ENCODE measurements around the gene C9orf153. TPM values are rescaled to one million over a fixed set of nuclear protein-coding genes. Genes with fewer than 3 reads are reported as not detected.
"Not testable (repeated sequence)": the region's sequence is repeated elsewhere in the genome, so short reads cannot be mapped to it uniquely, and the experiment has no call there.

Gene C9orf153
- total RNA-seq, 1 donor from 2014 or later, result 0.41 TPM

GRCh38 chr9:86207193-86207592 lies 52.3 kb downstream of the C9orf153 start:
- Mint-ChIP-seq H3K4me1 (ENCODE audit: low read depth) (peaks cover under 1% of the 10 kb centered on the region), H3K9me3 (no peaks in the 10 kb centered on the region), H3K36me3 (ENCODE audit: low read depth) (no peaks in the 10 kb centered on the region), H3K4me3 (ENCODE audit: low read depth) (no peak overlapping the region), H3K27me3 (ENCODE audit: low read depth) (peaks cover 1% of the 10 kb centered on the region), H3K27ac (no peak overlapping the region)
- intact Hi-C loops (cut with micrococcal nuclease), result no loop called here
- DNase-seq (ENCODE audit: low spot score), result no peak

DNA sequence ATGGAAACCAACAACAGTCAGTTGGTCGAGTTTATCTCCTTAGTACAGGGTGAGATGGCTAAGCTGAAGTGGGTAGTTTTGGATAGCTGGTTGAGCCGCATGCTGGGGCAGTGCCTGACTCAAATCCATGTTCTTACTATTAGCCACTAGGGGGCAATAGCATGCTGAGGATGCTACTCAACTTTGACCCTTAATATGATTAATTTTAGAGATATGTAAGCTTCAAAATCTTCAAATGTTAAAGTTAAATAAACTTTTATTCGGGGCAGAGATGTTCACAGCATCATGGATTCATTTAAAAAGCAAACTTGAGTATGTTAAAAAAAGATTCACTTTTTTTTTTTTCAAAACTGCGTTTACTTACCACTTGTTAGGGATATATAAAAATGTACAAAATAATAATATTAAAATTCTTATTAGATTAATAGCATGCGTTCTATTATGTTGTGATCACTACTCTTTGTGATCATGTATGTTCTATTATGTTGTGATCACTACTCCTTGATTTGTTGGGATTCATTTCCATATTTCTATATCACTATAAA lies 57.0 kb downstream of the C9orf153 start:
- Mint-ChIP-seq H3K4me3 (ENCODE audit: low read depth) (no peak overlapping the region), H3K27ac (no peak overlapping the region), H3K9me3 (no peaks in the 10 kb centered on the region), H3K36me3 (ENCODE audit: low read depth) (no peaks in the 10 kb centered on the region), H3K27me3 (ENCODE audit: low read depth) (peaks cover 3% of the 10 kb centered on the region), H3K4me1 (ENCODE audit: low read depth) (peaks cover 4% of the 10 kb centered on the region)
- intact Hi-C loops (cut with micrococcal nuclease), result loop anchor here (2.0 kb wide), 1 partner anchor 74 kb away; no protein-coding TSS in a partner anchor
- DNase-seq (ENCODE audit: low spot score), result no peak

- intact Hi-C loops (cut with micrococcal nuclease), result loop anchor here (2.0 kb wide), 1 partner anchor 75 kb away; no protein-coding TSS in a partner anchor
- no peaks in the 10 kb centered on the region for H3K36me3 Mint-ChIP-seq (ENCODE audit: low read depth)
- H3K4me3 Mint-ChIP-seq (ENCODE audit: low read depth), result no peak overlapping the region
- H3K9me3 Mint-ChIP-seq, result no peaks in the 10 kb centered on the region
- H3K4me1 Mint-ChIP-seq (ENCODE audit: low read depth), result peaks cover 4% of the 10 kb centered on the region
- no peak overlapping the region for H3K27ac Mint-ChIP-seq
- no peak for DNase-seq (ENCODE audit: low spot score)
- H3K27me3 Mint-ChIP-seq (ENCODE audit: low read depth), result peaks cover 3% of the 10 kb centered on the region
Measured at GRCh38 chr9:86201474-86202337, 57.8 kb downstream of the C9orf153 start.

DNA sequence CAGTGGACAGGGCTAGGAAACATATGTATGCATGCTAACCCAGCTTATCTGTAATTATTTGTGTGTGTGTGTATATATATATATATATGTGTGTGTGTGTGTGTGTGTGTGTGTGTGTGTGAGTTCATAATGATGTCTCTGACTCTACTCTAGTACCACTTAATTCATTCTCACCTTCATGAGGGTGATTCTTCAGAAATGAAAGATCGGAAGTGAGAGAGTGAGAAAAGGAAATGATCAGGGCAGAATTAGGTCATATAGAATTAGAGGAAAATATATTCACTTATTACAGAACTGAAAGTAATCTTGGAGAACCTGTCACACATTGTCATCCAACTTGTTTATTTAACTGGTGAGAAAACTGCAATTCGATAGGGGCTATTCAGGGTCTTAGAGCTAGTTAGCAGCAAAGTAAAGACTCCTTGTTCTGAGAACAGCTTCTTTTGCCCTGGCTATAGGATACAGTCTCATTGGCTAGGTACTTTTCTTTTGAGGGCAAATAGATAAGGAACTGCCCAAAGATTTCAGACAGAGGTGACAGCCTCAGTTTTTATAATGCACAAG lies 58.8 kb downstream of the C9orf153 start:
- no peaks in the 10 kb centered on the region for H3K9me3 Mint-ChIP-seq
- peaks cover 4% of the 10 kb centered on the region for H3K4me1 Mint-ChIP-seq (ENCODE audit: low read depth)
- no peak overlapping the region for H3K4me3 Mint-ChIP-seq (ENCODE audit: low read depth)
- no peak overlapping the region for H3K27ac Mint-ChIP-seq
- intact Hi-C loops (cut with micrococcal nuclease), result no loop called here
- peaks cover 3% of the 10 kb centered on the region for H3K27me3 Mint-ChIP-seq (ENCODE audit: low read depth)
- H3K36me3 Mint-ChIP-seq (ENCODE audit: low read depth), result no peaks in the 10 kb centered on the region
- DNase-seq (ENCODE audit: low spot score), result no peak

GRCh38 chr9:86193088-86193487 lies 66.4 kb downstream of the C9orf153 start:
- no peaks in the 10 kb centered on the region for H3K4me1 Mint-ChIP-seq (ENCODE audit: low read depth)
- intact Hi-C loops (cut with micrococcal nuclease), result no loop called here
- H3K9me3 Mint-ChIP-seq, result peaks cover 6% of the 10 kb centered on the region
- H3K27ac Mint-ChIP-seq, result no peak overlapping the region
- no peak for DNase-seq (ENCODE audit: low spot score)
- no peak overlapping the region for H3K4me3 Mint-ChIP-seq (ENCODE audit: low read depth)
- H3K27me3 Mint-ChIP-seq (ENCODE audit: low read depth), result no peaks in the 10 kb centered on the region
- no peaks in the 10 kb centered on the region for H3K36me3 Mint-ChIP-seq (ENCODE audit: low read depth)

DNA sequence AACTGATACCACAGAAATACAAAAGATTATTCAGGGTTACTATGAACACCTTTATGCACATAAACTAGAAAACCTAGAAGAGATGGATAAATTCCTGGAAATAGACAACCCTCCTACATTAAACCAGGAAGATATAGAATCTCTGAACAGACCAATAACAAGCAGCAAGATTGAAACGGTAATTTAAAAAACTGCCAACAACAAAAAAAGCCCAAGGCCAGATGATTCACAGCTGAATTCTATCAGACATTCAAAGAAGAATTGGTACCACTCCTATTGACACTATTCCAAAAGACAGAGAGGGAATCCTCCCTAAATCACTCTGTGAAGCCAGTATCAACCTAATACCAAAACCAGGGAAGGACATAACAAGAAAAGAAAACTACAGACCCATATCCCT lies 68.8 kb downstream of the C9orf153 start:
- H3K27ac Mint-ChIP-seq; H3K4me3 Mint-ChIP-seq (ENCODE audit: low read depth); intact Hi-C loops (cut with micrococcal nuclease); H3K27me3 Mint-ChIP-seq (ENCODE audit: low read depth); DNase-seq (ENCODE audit: low spot score); H3K36me3 Mint-ChIP-seq (ENCODE audit: low read depth); H3K4me1 Mint-ChIP-seq (ENCODE audit: low read depth); H3K9me3 Mint-ChIP-seq: not testable (repeated sequence)

DNA sequence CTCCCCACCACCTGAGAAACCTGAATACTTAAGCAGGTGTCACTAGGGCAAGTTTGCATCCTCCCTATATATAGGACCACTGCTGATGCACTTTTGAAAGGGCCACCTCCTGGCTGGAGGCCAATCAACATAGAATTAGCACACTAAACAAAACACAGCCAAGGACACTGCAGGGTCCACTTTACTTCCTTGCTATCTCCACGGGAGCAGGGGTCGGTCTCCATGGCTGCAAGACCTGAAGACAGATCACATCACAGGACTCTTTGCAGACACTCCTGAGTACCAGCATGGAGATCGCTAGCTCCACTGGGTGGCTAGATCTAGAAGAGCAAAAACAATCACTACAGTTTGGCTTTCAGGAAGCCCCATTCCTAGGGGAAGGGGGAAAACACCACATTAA lies 72.3 kb downstream of the C9orf153 start:
- no peaks in the 10 kb centered on the region for H3K36me3 Mint-ChIP-seq (ENCODE audit: low read depth)
- no peaks in the 10 kb centered on the region for H3K9me3 Mint-ChIP-seq
- intact Hi-C loops (cut with micrococcal nuclease), result no loop called here
- no peak for DNase-seq (ENCODE audit: low spot score)
- no peaks in the 10 kb centered on the region for H3K4me1 Mint-ChIP-seq (ENCODE audit: low read depth)
- no peak overlapping the region for H3K4me3 Mint-ChIP-seq (ENCODE audit: low read depth)
- peaks cover 1% of the 10 kb centered on the region for H3K27me3 Mint-ChIP-seq (ENCODE audit: low read depth)
- H3K27ac Mint-ChIP-seq, result no peak overlapping the region

GRCh38 chr9:86186696-86187095 lies 72.8 kb downstream of the C9orf153 start:
- DNase-seq (ENCODE audit: low spot score), result no peak

DNA sequence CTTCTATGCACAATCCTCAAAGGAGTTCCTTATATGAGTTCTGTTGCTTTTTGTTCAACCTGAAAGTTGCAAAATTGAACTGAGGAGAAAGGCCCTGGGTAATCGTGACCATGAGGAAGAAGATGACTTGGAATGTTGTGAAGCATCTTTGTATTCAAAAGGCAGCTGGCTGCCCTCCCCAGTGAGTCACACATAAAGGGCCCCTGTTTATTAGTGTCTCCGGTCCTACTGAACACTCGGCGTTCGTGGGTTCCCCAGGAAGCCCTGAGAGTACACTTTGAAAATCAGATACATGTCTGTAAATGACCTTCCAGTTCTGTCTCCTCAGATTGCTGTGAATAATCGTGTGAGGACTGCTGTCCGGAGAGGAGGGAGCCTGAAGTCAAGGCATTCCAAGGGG lies 73.6 kb downstream of the C9orf153 start:
- no peak overlapping the region for H3K4me3 Mint-ChIP-seq (ENCODE audit: low read depth)
- H3K36me3 Mint-ChIP-seq (ENCODE audit: low read depth), result no peaks in the 10 kb centered on the region
- no peaks in the 10 kb centered on the region for H3K4me1 Mint-ChIP-seq (ENCODE audit: low read depth)
- no peak for DNase-seq (ENCODE audit: low spot score)
- intact Hi-C loops (cut with micrococcal nuclease), result no loop called here
- peaks cover 1% of the 10 kb centered on the region for H3K27me3 Mint-ChIP-seq (ENCODE audit: low read depth)
- H3K9me3 Mint-ChIP-seq, result no peaks in the 10 kb centered on the region
- no peak overlapping the region for H3K27ac Mint-ChIP-seq

More at GRCh38 chr9:86186696-86187095, 72.8 kb downstream of the C9orf153 start:
- Mint-ChIP-seq H3K9me3 (no peaks in the 10 kb centered on the region), H3K4me3 (ENCODE audit: low read depth) (no peak overlapping the region), H3K27ac (no peak overlapping the region), H3K36me3 (ENCODE audit: low read depth) (no peaks in the 10 kb centered on the region), H3K4me1 (ENCODE audit: low read depth) (no peaks in the 10 kb centered on the region), H3K27me3 (ENCODE audit: low read depth) (peaks cover 1% of the 10 kb centered on the region)
- intact Hi-C loops (cut with micrococcal nuclease), result no loop called here

DNA sequence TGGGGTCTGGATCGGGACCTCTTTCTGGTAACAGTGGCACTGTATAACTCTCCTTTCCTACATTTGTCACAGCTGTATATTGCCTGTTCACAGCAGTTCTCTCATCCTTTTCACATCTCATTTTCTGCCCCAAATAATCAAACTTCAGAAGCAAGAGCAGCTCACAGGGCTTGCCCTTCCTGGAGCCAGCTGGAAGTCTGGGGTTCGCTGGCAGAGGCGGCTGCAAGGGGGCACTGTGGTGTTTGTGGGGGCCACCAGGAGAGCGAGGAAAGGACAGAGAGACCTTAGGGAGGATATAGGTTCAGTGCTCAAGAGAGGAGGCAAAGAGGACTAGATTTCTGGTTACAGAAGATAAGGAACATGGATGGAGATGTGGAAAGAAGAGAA lies 75.3 kb downstream of the C9orf153 start:
- H3K4me1 Mint-ChIP-seq (ENCODE audit: low read depth), result no peaks in the 10 kb centered on the region
- no peak overlapping the region for H3K4me3 Mint-ChIP-seq (ENCODE audit: low read depth)
- no peaks in the 10 kb centered on the region for H3K36me3 Mint-ChIP-seq (ENCODE audit: low read depth)
- intact Hi-C loops (cut with micrococcal nuclease), result no loop called here
- no peaks in the 10 kb centered on the region for H3K9me3 Mint-ChIP-seq
- no peak overlapping the region for H3K27ac Mint-ChIP-seq
- peaks cover 1% of the 10 kb centered on the region for H3K27me3 Mint-ChIP-seq (ENCODE audit: low read depth)
- DNase-seq (ENCODE audit: low spot score), result no peak

DNA sequence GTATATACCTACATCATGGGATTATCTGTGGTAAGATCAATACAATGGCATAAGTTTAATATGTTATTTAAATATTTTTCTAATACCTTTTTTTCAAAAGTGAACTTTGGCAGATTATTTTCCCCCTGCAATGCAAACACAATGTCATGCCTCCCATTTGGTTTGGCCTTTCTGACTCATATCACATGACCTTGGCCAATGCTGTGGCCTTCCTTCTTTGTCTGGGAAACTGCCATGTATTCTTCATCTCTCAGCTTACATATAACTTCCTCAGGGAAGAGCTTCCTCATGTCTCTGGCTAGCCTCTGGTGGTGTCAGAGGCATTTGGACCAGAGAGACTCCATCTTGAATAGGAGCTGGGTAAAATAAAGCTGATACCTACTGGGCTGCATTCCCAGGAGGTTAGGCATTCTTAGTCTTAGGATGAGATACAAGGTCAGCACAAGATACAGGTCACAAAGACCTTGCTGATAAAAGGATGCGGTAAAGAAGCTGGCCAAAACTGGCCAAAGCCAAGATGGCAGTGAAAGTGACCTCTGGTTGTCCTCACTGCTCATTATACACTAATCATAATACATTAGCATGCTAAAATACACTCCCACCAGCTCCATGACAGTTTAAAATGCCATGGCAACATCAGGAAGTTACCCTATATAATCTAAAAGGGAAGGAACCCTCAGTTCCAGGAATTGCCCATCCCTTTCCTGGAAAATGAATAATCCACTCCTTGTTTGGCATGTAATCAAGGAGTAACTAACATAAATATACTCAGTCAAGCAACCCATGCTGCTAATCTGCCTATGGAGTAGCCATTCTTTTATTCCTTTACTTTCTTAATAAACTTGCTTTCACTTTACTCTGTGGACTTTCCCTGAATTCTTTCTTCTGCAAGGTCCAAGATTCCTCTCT lies 76.0 kb downstream of the C9orf153 start:
- Mint-ChIP-seq H3K4me3 (ENCODE audit: low read depth) (no peak overlapping the region), H3K27ac (no peak overlapping the region)

DNA sequence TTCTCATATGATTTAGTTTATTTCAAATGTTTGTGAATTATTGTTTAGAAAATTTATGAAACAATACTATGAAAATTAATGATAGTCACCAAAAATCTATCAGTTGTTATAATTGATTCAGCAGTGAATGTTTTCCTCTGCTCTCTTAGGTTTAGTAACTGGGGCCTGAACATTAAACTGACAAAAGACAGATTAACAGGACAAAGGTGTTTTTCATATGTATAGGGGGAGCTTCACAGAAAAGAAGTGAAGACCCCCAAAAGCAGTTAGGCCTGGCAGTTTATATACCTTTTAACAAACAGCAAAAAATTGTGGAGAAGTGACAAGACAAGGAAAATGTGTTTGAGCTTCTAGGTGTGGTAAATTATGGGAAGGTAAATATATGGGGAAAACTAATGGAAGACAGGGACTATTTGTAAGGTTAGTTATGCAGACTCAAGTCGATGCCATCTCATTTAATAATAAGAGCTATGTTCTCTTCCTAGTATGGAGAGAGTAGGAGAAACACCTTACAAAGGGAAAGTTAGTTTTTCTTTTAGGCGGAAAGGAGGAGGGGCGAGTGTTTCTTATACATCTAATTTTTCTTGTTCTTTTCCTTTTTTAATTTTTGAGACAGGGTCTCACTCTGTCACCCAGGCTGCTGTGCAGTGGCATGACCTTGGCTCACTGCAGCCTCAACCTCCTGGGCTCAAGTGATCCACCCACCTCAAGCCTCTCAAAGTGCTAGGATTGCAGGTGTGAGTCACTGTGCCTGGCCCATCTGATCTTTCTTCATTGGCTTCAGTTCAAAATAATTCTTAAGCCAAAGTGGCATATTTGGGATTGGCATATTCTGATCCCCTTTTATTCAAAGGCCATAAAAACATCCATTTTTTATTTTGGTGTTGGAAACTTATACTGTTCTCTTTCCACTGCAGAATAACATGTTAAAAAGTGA lies 77.8 kb downstream of the C9orf153 start:
- peaks cover 6% of the 10 kb centered on the region for H3K27me3 Mint-ChIP-seq (ENCODE audit: low read depth)
- H3K4me3 Mint-ChIP-seq (ENCODE audit: low read depth), result no peak overlapping the region
- no peak for DNase-seq (ENCODE audit: low spot score)
- H3K36me3 Mint-ChIP-seq (ENCODE audit: low read depth), result no peaks in the 10 kb centered on the region
- intact Hi-C loops (cut with micrococcal nuclease), result no loop called here
- no peak overlapping the region for H3K27ac Mint-ChIP-seq
- no peaks in the 10 kb centered on the region for H3K9me3 Mint-ChIP-seq
- no peaks in the 10 kb centered on the region for H3K4me1 Mint-ChIP-seq (ENCODE audit: low read depth)

More for the DNA sequence above, 76.0 kb downstream of the C9orf153 start:
- Mint-ChIP-seq H3K9me3 (no peaks in the 10 kb centered on the region), H3K27me3 (ENCODE audit: low read depth) (peaks cover 4% of the 10 kb centered on the region), H3K4me1 (ENCODE audit: low read depth) (no peaks in the 10 kb centered on the region), H3K36me3 (ENCODE audit: low read depth) (no peaks in the 10 kb centered on the region)
- no peak for DNase-seq (ENCODE audit: low spot score)
- intact Hi-C loops (cut with micrococcal nuclease), result no loop called here
